Smooth muscle cell (in vitro differentiated cells): ENCODE results near the gene NPAS1. TPM values are rescaled to one million over a fixed set of nuclear protein-coding genes. Genes with fewer than 3 reads are reported as not detected.
"Not testable (repeated sequence)": the region's sequence is repeated elsewhere in the genome, so short reads cannot be mapped to it uniquely, and the experiment has no call there.

Source experiments
- DNase-seq: peaks from one replicate; lab custom pipeline; 2025; ENCODE audit not compliant: unreplicated experiment; lab: John Stamatoyannopoulos, UW
- H2AFZ ChIP-seq: fragments of 200-600 bp; sonication (generic); 2 replicates; pipeline ENCODE4 v1.6.0; 2016; ENCODE audit warnings: antibody characterized with exemption, low read depth, mild to moderate bottlenecking
- H3F3A ChIP-seq: fragments of 200-600 bp; sonication (generic); 2 replicates; pipeline ENCODE4 v1.6.0; 2017; ENCODE audit warnings: antibody characterized with exemption, low read depth
- H3K27ac ChIP-seq: fragments of 200-600 bp; sonication (generic); 2 replicates; pipeline ENCODE4 v1.5.1; 2016; ENCODE audit warnings: low read depth, mild to moderate bottlenecking
- H3K27me3 ChIP-seq: fragments of 200-600 bp; sonication (generic); 2 replicates; pipeline ENCODE4 v1.6.1; 2016; ENCODE audit warnings: low read depth, mild to moderate bottlenecking
- H3K36me3 ChIP-seq: fragments of 200-600 bp; sonication (generic); 2 replicates; pipeline ENCODE4 v1.5.1; 2016; ENCODE audit warnings: low read depth
- H3K4me1 ChIP-seq: fragments of 200-600 bp; sonication (generic); 2 replicates; pipeline ENCODE4 v1.5.1; 2016; ENCODE audit warnings: low read depth
- H3K4me2 ChIP-seq: fragments of 200-600 bp; sonication (generic); 2 replicates; pipeline ENCODE4 v1.6.0; 2016; ENCODE audit warnings: mild to moderate bottlenecking
- H3K4me3 ChIP-seq: fragments of 200-600 bp; sonication (generic); 2 replicates; pipeline ENCODE4 v1.5.1; 2016; ENCODE audit warnings: mild to moderate bottlenecking
- H3K79me2 ChIP-seq: fragments of 200-600 bp; sonication (generic); 2 replicates; pipeline ENCODE4 v1.6.0; 2016; ENCODE audit warnings: low read depth, mild to moderate bottlenecking
- H3K9ac ChIP-seq: fragments of 200-600 bp; sonication (generic); 2 replicates; pipeline ENCODE4 v1.6.0; 2016; ENCODE audit warnings: low read depth
- H3K9me3 ChIP-seq: fragments of 200-600 bp; sonication (generic); replicated peaks from 2 replicates; pipeline ENCODE4 v1.5.1; 2016; ENCODE audit warnings: low read depth
- H4K20me1 ChIP-seq: fragments of 200-600 bp; sonication (generic); 2 replicates; pipeline ENCODE4 v1.6.0; 2016; ENCODE audit warnings: low read depth
- CTCF ChIP-seq: fragments of 200-600 bp; sonication (generic); IDR thresholded peaks from 2 replicates; pipeline ENCODE4 v1.5.1; 2017; ENCODE audit warnings: borderline replicate concordance, mild to moderate bottlenecking, antibody characterized with exemption; ENCODE audit not compliant: insufficient read depth, poor library complexity, severe bottlenecking
- WGBS: methylation state at CpG from one replicate; pipeline ENCODE4 v1.1.7; 2016; ENCODE audit warnings: low lambda C conversion rate; 5-methylcytosine and 5-hydroxymethylcytosine counted together
- polyA plus RNA-seq: library from polyadenylated mRNA; unstranded; fragments of >200 nt; fragmentation: Nextera tagmentation; extraction: Ambion mirVana; gene quantifications from 2 replicates; pipeline ENCODE4 v1.2.1, GENCODE V29; 2016
- total RNA-seq: library from RNA; depleted of rRNA; stranded (reverse); fragments of >200 nt; gene quantifications from 2 replicates; pipeline ENCODE4 v1.2.3, GENCODE V29; 2014

The NPAS1 gene
- total and polyA plus RNA-seq, 2 experiments from 2014 or later, result 0.76 to 4.7 TPM

GRCh38 chr19:47005164-47005641 lies 14.4 kb upstream of the NPAS1 start:
- H3F3A ChIP-seq, result no peaks in the 10 kb centered on the region
- no peaks in the 10 kb centered on the region for H3K79me2 ChIP-seq
- no peak overlapping the region for H2AFZ ChIP-seq
- 86% methylated on average over 15 of the region's 15 CpGs for WGBS
- H3K27me3 ChIP-seq, result no peaks in the 10 kb centered on the region
- no peaks in the 10 kb centered on the region for H3K4me1 ChIP-seq
- H3K27ac ChIP-seq, result no peak overlapping the region
- no peaks in the 10 kb centered on the region for H3K9me3 ChIP-seq
- H3K4me3 ChIP-seq, result no peak overlapping the region
- H3K9ac ChIP-seq, result no peak overlapping the region
- no peaks in the 10 kb centered on the region for H3K36me3 ChIP-seq
- H4K20me1 ChIP-seq, result no peaks in the 10 kb centered on the region
- no peak for DNase-seq
- TF ChIP-seq CTCF, result no peak
- H3K4me2 ChIP-seq, result no peak overlapping the region

GRCh38 chr19:47005873-47006272 lies 13.8 kb upstream of the NPAS1 start:
- H3F3A ChIP-seq, result no peaks in the 10 kb centered on the region
- no peaks in the 10 kb centered on the region for H4K20me1 ChIP-seq
- no peaks in the 10 kb centered on the region for H3K4me1 ChIP-seq
- no peak overlapping the region for H3K4me2 ChIP-seq
- no peak overlapping the region for H3K4me3 ChIP-seq
- H3K36me3 ChIP-seq, result no peaks in the 10 kb centered on the region
- WGBS, result 86% methylated on average over 4 of the region's 4 CpGs
- no peak for TF ChIP-seq CTCF
- no peak for DNase-seq
- no peaks in the 10 kb centered on the region for H3K9me3 ChIP-seq
- H3K9ac ChIP-seq, result no peak overlapping the region
- no peaks in the 10 kb centered on the region for H3K27me3 ChIP-seq
- no peak overlapping the region for H2AFZ ChIP-seq
- H3K27ac ChIP-seq, result no peak overlapping the region
- no peaks in the 10 kb centered on the region for H3K79me2 ChIP-seq

GRCh38 chr19:47006496-47006895 lies 13.1 kb upstream of the NPAS1 start:
- H2AFZ ChIP-seq, result no peak overlapping the region
- H3K36me3 ChIP-seq, result no peaks in the 10 kb centered on the region
- H3K4me2 ChIP-seq, result no peak overlapping the region
- H3K9ac ChIP-seq, result no peak overlapping the region
- no peaks in the 10 kb centered on the region for H3K9me3 ChIP-seq
- no peak overlapping the region for H3K4me3 ChIP-seq
- no peaks in the 10 kb centered on the region for H3K27me3 ChIP-seq
- TF ChIP-seq CTCF, result no peak
- H3K4me1 ChIP-seq, result no peaks in the 10 kb centered on the region
- H4K20me1 ChIP-seq, result no peaks in the 10 kb centered on the region
- H3K79me2 ChIP-seq, result no peaks in the 10 kb centered on the region
- 78% methylated on average over 8 of the region's 8 CpGs for WGBS
- H3K27ac ChIP-seq, result no peak overlapping the region
- no peaks in the 10 kb centered on the region for H3F3A ChIP-seq
- no peak for DNase-seq

- H3K27ac ChIP-seq, H3F3A ChIP-seq, H3K9ac ChIP-seq, DNase-seq, H3K36me3 ChIP-seq, H3K27me3 ChIP-seq, H3K4me3 ChIP-seq, H3K9me3 ChIP-seq, H3K4me2 ChIP-seq, H4K20me1 ChIP-seq, H3K79me2 ChIP-seq, H3K4me1 ChIP-seq, H2AFZ ChIP-seq: not testable (repeated sequence)
- 96% methylated on average over 8 of the region's 8 CpGs for WGBS
Observed at GRCh38 chr19:47010549-47010948, 9.1 kb upstream of the NPAS1 start.
